ENCODE data around the gene PARVA.
A peak's percentile ranks its signal among the peaks of the same experiment; 100 is the strongest.

PARVA gene

GRCh38 chr11:12531681-12532080 lies 154.3 kb downstream of the PARVA start:
- DNase-seq (ENCODE audit: low read depth) = no peak
- TF ChIP-seq CTCF (conservative IDR thresholded peaks at IDR 0.05; ENCODE audit: low read depth, low read length) = no peak

GRCh38 chr11:12532580-12532979 lies 155.2 kb downstream of the PARVA start:
- DNase-seq (ENCODE audit: low read depth) = no peak
- TF ChIP-seq CTCF (conservative IDR thresholded peaks at IDR 0.05; ENCODE audit: low read depth, low read length) = no peak
- no peak overlapping the region for H3K4me3 ChIP-seq (ENCODE audit: low read depth, low read length)

More at GRCh38 chr11:12531681-12532080, 154.3 kb downstream of the PARVA start:
- no peak overlapping the region for H3K4me3 ChIP-seq (ENCODE audit: low read depth, low read length)

GRCh38 chr11:12534549-12534948 lies 157.2 kb downstream of the PARVA start:
- H3K4me3 ChIP-seq (ENCODE audit: low read depth, low read length) = no peak overlapping the region
- no peak for DNase-seq (ENCODE audit: low read depth)
- TF ChIP-seq CTCF (conservative IDR thresholded peaks at IDR 0.05; ENCODE audit: low read depth, low read length) = no peak

GRCh38 chr11:12535321-12535720 lies 157.9 kb downstream of the PARVA start:
- DNase-seq (ENCODE audit: low read depth) = no peak
- no peak for TF ChIP-seq CTCF (conservative IDR thresholded peaks at IDR 0.05; ENCODE audit: low read depth, low read length)
- no peak overlapping the region for H3K4me3 ChIP-seq (ENCODE audit: low read depth, low read length)

GRCh38 chr11:12536566-12536965 lies 159.2 kb downstream of the PARVA start:
- H3K4me3 ChIP-seq (ENCODE audit: low read depth, low read length) = no peak overlapping the region
- no peak for TF ChIP-seq CTCF (conservative IDR thresholded peaks at IDR 0.05; ENCODE audit: low read depth, low read length)
- no peak for DNase-seq (ENCODE audit: low read depth)

- H3K4me3 ChIP-seq (ENCODE audit: low read depth, low read length) = no peak overlapping the region
- TF ChIP-seq CTCF (conservative IDR thresholded peaks at IDR 0.05; ENCODE audit: low read depth, low read length) = no peak
- DNase-seq (ENCODE audit: low read depth) = peak; percentile 39
Measured at GRCh38 chr11:12537778-12538401, 160.5 kb downstream of the PARVA start.

GRCh38 chr11:12538889-12539421 lies 161.6 kb downstream of the PARVA start:
- H3K4me3 ChIP-seq (ENCODE audit: low read depth, low read length) = no peak overlapping the region
- TF ChIP-seq CTCF (conservative IDR thresholded peaks at IDR 0.05; ENCODE audit: low read depth, low read length) = no peak
- DNase-seq (ENCODE audit: low read depth) = no peak
